ENCODE measurements around the gene ARPC5.

The ARPC5 gene

GRCh38 chr1:183609759-183610452, 25.7 kb downstream of the ARPC5 start:
- no peak for DNase-seq

- peak; percentile 69 for DNase-seq
Measured at GRCh38 chr1:183609313-183609712, 26.3 kb downstream of the ARPC5 start.

- DNase-seq: no peak
Measured at GRCh38 chr1:183607322-183607980, 28.1 kb downstream of the ARPC5 start.

GRCh38 chr1:183605904-183606303, 29.7 kb downstream of the ARPC5 start:
- DNase-seq: no peak

GRCh38 chr1:183604815-183605214, 30.8 kb downstream of the ARPC5 start:
- no peak for DNase-seq

- peak; percentile 17 for DNase-seq
Measured at GRCh38 chr1:183604038-183604808, 31.4 kb downstream of the ARPC5 start.

GRCh38 chr1:183602510-183602909, 33.1 kb downstream of the ARPC5 start:
- DNase-seq: no peak

- DNase-seq: no peak
Measured at GRCh38 chr1:183600634-183601033, 34.9 kb downstream of the ARPC5 start.

- no peak for DNase-seq
Measured at GRCh38 chr1:183600136-183600535, 35.4 kb downstream of the ARPC5 start.

GRCh38 chr1:183598386-183598785, 37.2 kb downstream of the ARPC5 start:
- peak; percentile 37 for DNase-seq

- no peak for DNase-seq
Measured at GRCh38 chr1:183597656-183598347, 37.8 kb downstream of the ARPC5 start.

- no peak for DNase-seq
Measured at GRCh38 chr1:183596500-183596899, 39.1 kb downstream of the ARPC5 start.

- DNase-seq: no peak
Measured at GRCh38 chr1:183595537-183595936, 40.0 kb downstream of the ARPC5 start.

- DNase-seq: peak; percentile 76
Measured at GRCh38 chr1:183593356-183593755, 42.2 kb downstream of the ARPC5 start.

- DNase-seq: no peak
Measured at GRCh38 chr1:183592733-183593132, 42.9 kb downstream of the ARPC5 start.

- peak; percentile 93 for DNase-seq
Measured at GRCh38 chr1:183590244-183591191, 45.1 kb downstream of the ARPC5 start, which contains the start of gene NCF2. Gene NCF2, minus strand, starts transcription at chr1:183590459. Its CDS starts 130 bp downstream, at chr1:183590329.

- DNase-seq: peak; percentile 29
Measured at GRCh38 chr1:183589874-183590243, 45.7 kb downstream of the ARPC5 start.

GRCh38 chr1:183589384-183589783, 46.2 kb downstream of the ARPC5 start:
- no peak for DNase-seq

GRCh38 chr1:183588827-183589226, 46.8 kb downstream of the ARPC5 start:
- DNase-seq: no peak

GRCh38 chr1:183586926-183587325, 48.7 kb downstream of the ARPC5 start:
- no peak for DNase-seq

- no peak for DNase-seq
Measured at GRCh38 chr1:183586455-183586854, 49.1 kb downstream of the ARPC5 start.

- DNase-seq: no peak
Measured at GRCh38 chr1:183585038-183585437, 50.5 kb downstream of the ARPC5 start.
